PFSK-1 (cell line): ENCODE measurements around the gene DYNC1H1.

Experiments used
- FOXP2 ChIP-seq: optimal IDR thresholded peaks from 2 replicates; pipeline ENCODE3; 2011; ENCODE audit warnings: borderline replicate concordance, control low read depth, inconsistent platforms; ENCODE audit not compliant: insufficient read depth; ENCODE audit errors: extremely low read length, extremely low read depth
- POLR2AphosphoS5 ChIP-seq: IDR thresholded peaks from 2 replicates; pipeline ENCODE4 v1.6.1; 2012; ENCODE audit warnings: low read depth, mild to moderate bottlenecking, control low read depth, low read length, moderate library complexity
- REST ChIP-seq, 2 experiments: IDR thresholded peaks; 2 replicates each; pipeline versions ENCODE4 v1.6.1 to v1.8.0; 2011 to 2012; ENCODE audit warnings: low read depth in 2 of 2, low read length in 2 of 2, control low read depth in 1 of 2, inconsistent platforms in 1 of 2, mild to moderate bottlenecking in 1 of 2, moderate library complexity in 1 of 2; ENCODE audit not compliant: insufficient read depth in 1 of 2
- SIN3A ChIP-seq: IDR thresholded peaks from 2 replicates; pipeline ENCODE4 v1.6.1; 2012; ENCODE audit warnings: mild to moderate bottlenecking, low read length, moderate library complexity, borderline replicate concordance; ENCODE audit not compliant: insufficient read depth
- TAF1 ChIP-seq: IDR thresholded peaks from 2 replicates; pipeline ENCODE4 v1.6.1; 2012; ENCODE audit warnings: low read length, control low read depth, borderline replicate concordance; ENCODE audit not compliant: insufficient read depth

GRCh38 chr14:102016420-102017090 lies 52.2 kb downstream of the DYNC1H1 start:
- no peak for TF ChIP-seq POLR2AphosphoS5
- TF ChIP-seq FOXP2: no peak
- no peak for TF ChIP-seq REST (IDR thresholded peaks at IDR 0.05; ENCODE audit: insufficient read depth in 1 of 2, low read depth in 2 of 2, low read length in 2 of 2)
- no peak for TF ChIP-seq SIN3A
- TF ChIP-seq TAF1: no peak
